ENCODE data around the gene NPAS3.

- TF ChIP-seq, protein P1, sequence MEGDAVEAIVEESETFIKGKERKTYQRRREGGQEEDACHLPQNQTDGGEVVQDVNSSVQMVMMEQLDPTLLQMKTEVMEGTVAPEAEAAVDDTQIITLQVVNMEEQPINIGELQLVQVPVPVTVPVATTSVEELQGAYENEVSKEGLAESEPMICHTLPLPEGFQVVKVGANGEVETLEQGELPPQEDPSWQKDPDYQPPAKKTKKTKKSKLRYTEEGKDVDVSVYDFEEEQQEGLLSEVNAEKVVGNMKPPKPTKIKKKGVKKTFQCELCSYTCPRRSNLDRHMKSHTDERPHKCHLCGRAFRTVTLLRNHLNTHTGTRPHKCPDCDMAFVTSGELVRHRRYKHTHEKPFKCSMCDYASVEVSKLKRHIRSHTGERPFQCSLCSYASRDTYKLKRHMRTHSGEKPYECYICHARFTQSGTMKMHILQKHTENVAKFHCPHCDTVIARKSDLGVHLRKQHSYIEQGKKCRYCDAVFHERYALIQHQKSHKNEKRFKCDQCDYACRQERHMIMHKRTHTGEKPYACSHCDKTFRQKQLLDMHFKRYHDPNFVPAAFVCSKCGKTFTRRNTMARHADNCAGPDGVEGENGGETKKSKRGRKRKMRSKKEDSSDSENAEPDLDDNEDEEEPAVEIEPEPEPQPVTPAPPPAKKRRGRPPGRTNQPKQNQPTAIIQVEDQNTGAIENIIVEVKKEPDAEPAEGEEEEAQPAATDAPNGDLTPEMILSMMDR (IDR thresholded peaks at IDR 0.05; ENCODE audit: low read depth, low read length): no peak
- TF ChIP-seq EZH2phosphoT487 (IDR thresholded peaks at IDR 0.05; ENCODE audit: low read depth): no peak
These were observed 25.0 kb upstream of the NPAS3 start for GRCh38 chr14:32913725-32914124.

All from OCI-LY3 (cell line).